Progenitor cell of endocrine pancreas (in vitro differentiated cells): ENCODE results near the gene DCAF10. TPM values are rescaled to one million over a fixed set of nuclear protein-coding genes. Genes with fewer than 3 reads are reported as not detected.

Experiments
- DNase-seq: peaks from one replicate; pipeline ENCODE4 v3.0.0; 2021; ENCODE audit warnings: low spot score; ENCODE audit not compliant: unreplicated experiment
- H3K27ac Mint-ChIP-seq: 2 replicates; pipeline ENCODE4 v1.8.0; 2021; ENCODE audit warnings: mild to moderate bottlenecking, moderate library complexity, mixed read lengths
- H3K27me3 Mint-ChIP-seq: 2 replicates; pipeline ENCODE4 v1.8.0; 2021; ENCODE audit warnings: mixed read lengths
- H3K36me3 Mint-ChIP-seq: 2 replicates; pipeline ENCODE4 v1.8.0; 2022; ENCODE audit warnings: mixed read lengths; ENCODE audit not compliant: insufficient read depth
- H3K4me1 Mint-ChIP-seq: 2 replicates; pipeline ENCODE4 v1.8.0; 2021; ENCODE audit warnings: low read depth, mixed read lengths
- H3K4me3 Mint-ChIP-seq: 2 replicates; pipeline ENCODE4 v1.8.0; 2021; ENCODE audit warnings: low read depth, mild to moderate bottlenecking, moderate library complexity, mixed read lengths
- H3K9me3 Mint-ChIP-seq: 2 replicates; pipeline ENCODE4 v1.8.0; 2021; ENCODE audit warnings: low read depth, mixed read lengths
- total RNA-seq: library from RNA; stranded (reverse); gene quantifications from 2 replicates; pipeline ENCODE4 v1.2.1, GENCODE V29; 2021
- TF ChIP-seq, protein P1 (sequence below): fragments of 200-600 bp; sonication (generic); IDR thresholded peaks from one replicate; pipeline ENCODE4 v1.5.0; 2021; ENCODE audit warnings: antibody characterized with exemption, mild to moderate bottlenecking; ENCODE audit not compliant: unreplicated experiment

Gene DCAF10
- total RNA-seq, 1 donor from 2014 or later, result 29.4 TPM

- Mint-ChIP-seq H3K27me3 (no peaks in the 10 kb centered on the region), H3K36me3 (peaks cover 5% of the 10 kb centered on the region), H3K4me3 (no peak overlapping the region), H3K27ac (peak overlapping the region; percentile 37), H3K4me1 (no peaks in the 10 kb centered on the region), H3K9me3 (no peaks in the 10 kb centered on the region)
- no peak for DNase-seq
- TF ChIP-seq, protein P1, sequence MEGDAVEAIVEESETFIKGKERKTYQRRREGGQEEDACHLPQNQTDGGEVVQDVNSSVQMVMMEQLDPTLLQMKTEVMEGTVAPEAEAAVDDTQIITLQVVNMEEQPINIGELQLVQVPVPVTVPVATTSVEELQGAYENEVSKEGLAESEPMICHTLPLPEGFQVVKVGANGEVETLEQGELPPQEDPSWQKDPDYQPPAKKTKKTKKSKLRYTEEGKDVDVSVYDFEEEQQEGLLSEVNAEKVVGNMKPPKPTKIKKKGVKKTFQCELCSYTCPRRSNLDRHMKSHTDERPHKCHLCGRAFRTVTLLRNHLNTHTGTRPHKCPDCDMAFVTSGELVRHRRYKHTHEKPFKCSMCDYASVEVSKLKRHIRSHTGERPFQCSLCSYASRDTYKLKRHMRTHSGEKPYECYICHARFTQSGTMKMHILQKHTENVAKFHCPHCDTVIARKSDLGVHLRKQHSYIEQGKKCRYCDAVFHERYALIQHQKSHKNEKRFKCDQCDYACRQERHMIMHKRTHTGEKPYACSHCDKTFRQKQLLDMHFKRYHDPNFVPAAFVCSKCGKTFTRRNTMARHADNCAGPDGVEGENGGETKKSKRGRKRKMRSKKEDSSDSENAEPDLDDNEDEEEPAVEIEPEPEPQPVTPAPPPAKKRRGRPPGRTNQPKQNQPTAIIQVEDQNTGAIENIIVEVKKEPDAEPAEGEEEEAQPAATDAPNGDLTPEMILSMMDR, result no peak
Observed at GRCh38 chr9:37916471-37917312, 116.1 kb downstream of the DCAF10 start.

Other genes starting within 250 kb of the DCAF10 start
- gene FBXO10, start 224.4 kb upstream of the DCAF10 start, total RNA-seq, result 22.0 TPM in 2 replicates
- gene TOMM5, start 208.2 kb upstream of the DCAF10 start, total RNA-seq, result 100 and 103 TPM in 2 replicates
- gene FRMPD1, start 149.8 kb upstream of the DCAF10 start, total RNA-seq, result 0.31 and 0.44 TPM in 2 replicates
- 12.1 and 13.6 TPM in 2 replicates for gene TRMT10B, start 47.0 kb upstream of the DCAF10 start, total RNA-seq
- gene EXOSC3, start 15.7 kb upstream of the DCAF10 start, total RNA-seq, result 55.7 and 61.8 TPM in 2 replicates
- gene SLC25A51, start 103.3 kb downstream of the DCAF10 start, total RNA-seq, result 29.1 and 32.5 TPM in 2 replicates